ENCODE data around the gene IKZF2. TPM values are rescaled to one million over a fixed set of nuclear protein-coding genes. Genes with fewer than 3 reads are reported as not detected.

Gene IKZF2
- total RNA-seq, 1 donor from 2014 or later = 9.0 TPM

- no peak overlapping the region for H3K4me3 ChIP-seq (ENCODE audit: low read depth, low read length)
- FAIRE-seq (no peak), DNase-seq (ENCODE audit: low read depth) (no peak)
- no peaks in the 10 kb centered on the region for H3K36me3 ChIP-seq (ENCODE audit: control insufficient read depth, insufficient read depth, low read length)
- no peak for TF ChIP-seq CTCF (IDR thresholded peaks at IDR 0.05; ENCODE audit: insufficient read depth, low read length, severe bottlenecking)
- H3K27me3 ChIP-seq (ENCODE audit: control insufficient read depth, insufficient read depth, low read length) = no peaks in the 10 kb centered on the region
These were observed 82.6 kb downstream of the IKZF2 start for GRCh38 chr2:213068676-213069359.

DNA sequence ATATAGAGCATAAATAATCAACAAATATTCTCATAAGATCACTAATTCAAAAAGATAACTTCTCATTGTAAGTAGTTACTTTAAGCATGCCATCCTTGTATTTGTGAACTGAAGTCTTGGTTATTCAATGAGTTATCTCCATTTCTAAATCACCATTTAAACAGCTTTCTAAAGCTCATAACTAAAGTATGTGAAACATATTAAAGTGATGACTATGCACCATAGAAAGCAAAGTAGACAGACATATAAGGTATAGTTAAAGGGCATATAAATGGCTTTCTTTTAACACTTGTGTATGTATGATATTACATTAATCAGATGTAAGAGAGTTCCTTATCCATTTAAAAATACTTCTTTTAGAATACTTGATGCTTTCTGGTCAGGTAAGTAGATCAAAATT is 83.5 kb downstream of the IKZF2 start:
- Histone ChIP-seq H3K27me3 (ENCODE audit: control insufficient read depth, insufficient read depth, low read length) (no peaks in the 10 kb centered on the region), H3K4me3 (ENCODE audit: low read depth, low read length) (no peak overlapping the region), H3K36me3 (ENCODE audit: control insufficient read depth, insufficient read depth, low read length) (no peaks in the 10 kb centered on the region)
- FAIRE-seq = no peak
- DNase-seq (ENCODE audit: low read depth) = peak; percentile 59
- TF ChIP-seq CTCF (IDR thresholded peaks at IDR 0.05; ENCODE audit: insufficient read depth, low read length, severe bottlenecking) = no peak

DNA sequence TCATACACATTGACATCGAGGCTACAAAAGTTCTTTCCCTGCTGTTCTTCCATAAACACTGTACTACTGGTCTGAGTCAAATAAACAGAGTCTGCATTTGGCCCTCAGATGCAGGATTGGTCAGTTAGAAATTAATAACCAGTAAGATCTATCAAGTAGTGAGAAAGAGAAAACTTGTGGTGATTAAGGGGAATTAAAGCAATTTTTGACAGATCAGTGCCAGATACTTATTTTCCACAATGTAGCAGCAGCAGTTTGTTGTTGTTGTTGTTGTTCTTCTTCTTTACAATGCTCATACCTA is 85.0 kb downstream of the IKZF2 start:
- TF ChIP-seq CTCF (IDR thresholded peaks at IDR 0.05; ENCODE audit: insufficient read depth, low read length, severe bottlenecking) = no peak
- DNase-seq (ENCODE audit: low read depth) (no peak), FAIRE-seq (no peak)
- Histone ChIP-seq H3K27me3 (ENCODE audit: control insufficient read depth, insufficient read depth, low read length) (no peaks in the 10 kb centered on the region), H3K4me3 (ENCODE audit: low read depth, low read length) (peak overlapping the region; percentile 3), H3K36me3 (ENCODE audit: control insufficient read depth, insufficient read depth, low read length) (no peaks in the 10 kb centered on the region)

- DNase-seq (ENCODE audit: low read depth) (peak; percentile 38), FAIRE-seq (no peak)
- no peak for TF ChIP-seq CTCF (IDR thresholded peaks at IDR 0.05; ENCODE audit: insufficient read depth, low read length, severe bottlenecking)
- peak overlapping the region; percentile 3 for H3K4me3 ChIP-seq (ENCODE audit: low read depth, low read length)
- no peaks in the 10 kb centered on the region for H3K36me3 ChIP-seq (ENCODE audit: control insufficient read depth, insufficient read depth, low read length)
- no peaks in the 10 kb centered on the region for H3K27me3 ChIP-seq (ENCODE audit: control insufficient read depth, insufficient read depth, low read length)
These were observed 85.6 kb downstream of the IKZF2 start for GRCh38 chr2:213065583-213066442.

GRCh38 chr2:213064099-213064498 is 87.3 kb downstream of the IKZF2 start:
- Histone ChIP-seq H3K4me3 (ENCODE audit: low read depth, low read length) (no peak overlapping the region), H3K36me3 (ENCODE audit: control insufficient read depth, insufficient read depth, low read length) (no peaks in the 10 kb centered on the region), H3K27me3 (ENCODE audit: control insufficient read depth, insufficient read depth, low read length) (no peaks in the 10 kb centered on the region)
- no peak for FAIRE-seq
- no peak for DNase-seq (ENCODE audit: low read depth)
- TF ChIP-seq CTCF (IDR thresholded peaks at IDR 0.05; ENCODE audit: insufficient read depth, low read length, severe bottlenecking) = no peak

Measured in bronchial epithelial cell (primary cell).